GM12892 (cell line): ENCODE measurements around the gene MCCC1.

Experiments
- POLR2A ChIP-seq: IDR thresholded peaks from 2 replicates; pipeline ENCODE4 v1.6.1; 2011; ENCODE audit warnings: low read depth, low read length, control low read depth
- POLR2AphosphoS5 ChIP-seq: IDR thresholded peaks from 2 replicates; pipeline ENCODE4 v1.6.1; 2011; ENCODE audit warnings: low read depth, low read length, control low read depth

GRCh38 chr3:182965861-182966366 is 133.4 kb downstream of the MCCC1 start:
- TF ChIP-seq POLR2A (no peak), POLR2AphosphoS5 (no peak)
